MCF 10A (cell line): ENCODE measurements around the gene FUCA2. TPM values are rescaled to one million over a fixed set of nuclear protein-coding genes. Genes with fewer than 3 reads are reported as not detected.

Source experiments
- BruUV-seq: library from RNA; stranded (reverse); fragments of 400-500 nt; replicated peaks from 2 replicates; lab custom pipeline; 2021; lab: Mats Ljungman, UMichigan
- CTCF ChIA-PET: fragments of 300-600 bp; sonication (Branson Sonifier 250); formaldehyde crosslinking; extraction: SDS; loops from one replicate; lab custom pipeline; 2021; ENCODE audit warnings: antibody characterized with exemption, inconsistent platforms; lab: Yijun Ruan, JAX
- POLR2A ChIA-PET: fragments of 300-600, 350-650 bp; sonication (Branson Sonifier 250); formaldehyde crosslinking; extraction: SDS; loops from one replicate; lab custom pipeline; 2020; ENCODE audit warnings: antibody characterized with exemption, inconsistent platforms; lab: Yijun Ruan, JAX
- DNase-seq: peaks from one replicate; pipeline ENCODE4 v3.0.0-alpha.2; 2018; ENCODE audit not compliant: unreplicated experiment
- H3K27ac Mint-ChIP-seq: one replicate; pipeline ENCODE4 v1.8.0; 2022; ENCODE audit warnings: mild to moderate bottlenecking, low read depth, mixed read lengths; ENCODE audit not compliant: unreplicated experiment
- H3K27me3 Mint-ChIP-seq: one replicate; pipeline ENCODE4 v1.8.0; 2022; ENCODE audit warnings: mixed read lengths; ENCODE audit not compliant: insufficient read depth, unreplicated experiment
- H3K36me3 Mint-ChIP-seq: one replicate; pipeline ENCODE4 v1.8.0; 2022; ENCODE audit warnings: mild to moderate bottlenecking, moderate library complexity, mixed read lengths; ENCODE audit not compliant: insufficient read depth, unreplicated experiment
- H3K4me1 Mint-ChIP-seq: one replicate; pipeline ENCODE4 v1.8.0; 2022; ENCODE audit warnings: mixed read lengths; ENCODE audit not compliant: insufficient read depth, unreplicated experiment
- H3K4me3 Mint-ChIP-seq: one replicate; pipeline ENCODE4 v1.8.0; 2022; ENCODE audit warnings: mild to moderate bottlenecking, moderate library complexity, mixed read lengths; ENCODE audit not compliant: unreplicated experiment
- H3K9me3 Mint-ChIP-seq: one replicate; pipeline ENCODE4 v1.8.0; 2022; ENCODE audit warnings: mixed read lengths; ENCODE audit not compliant: unreplicated experiment
- CTCF ChIP-seq: fragments of 200-600 bp; IDR thresholded peaks from one replicate; pipeline ENCODE4 v1.8.0; 2022; ENCODE audit warnings: antibody characterized with exemption, mild to moderate bottlenecking; ENCODE audit not compliant: unreplicated experiment
- intact Hi-C: fragments of 100-400 bp; cut with micrococcal nuclease; formaldehyde crosslinking; loops from 2 replicates; pipeline ENCODE4 v1.14.1; 2022
- total RNA-seq: library from RNA; stranded (reverse); gene quantifications from 2 replicates; pipeline ENCODE4 v1.2.3, GENCODE V29; 2022

Gene FUCA2
- total RNA-seq, 1 experiment from 2014 or later, result 54.8 TPM

- H3K27ac Mint-ChIP-seq, result no peak overlapping the region
- no peaks in the 10 kb centered on the region for H3K9me3 Mint-ChIP-seq
- no TSS peak for BruUV-seq
- no peak overlapping the region for H3K4me3 Mint-ChIP-seq
- ChIA-PET POLR2A (interaction anchor here (0.7 kb wide), 1 partner anchor 1139 kb away, joined by 3 read pairs; no protein-coding TSS in a partner anchor), CTCF (no interaction called here)
- H3K36me3 Mint-ChIP-seq, result no peaks in the 10 kb centered on the region
- H3K27me3 Mint-ChIP-seq, result no peaks in the 10 kb centered on the region
- TF ChIP-seq CTCF, result no peak
- DNase-seq, result no peak
- no peaks in the 10 kb centered on the region for H3K4me1 Mint-ChIP-seq
- intact Hi-C loops, result no loop called here
Measured at GRCh38 chr6:143531720-143532499, 20.4 kb upstream of the FUCA2 start.

- Mint-ChIP-seq H3K27ac (no peak overlapping the region), H3K36me3 (no peaks in the 10 kb centered on the region), H3K9me3 (no peaks in the 10 kb centered on the region), H3K4me3 (no peak overlapping the region), H3K4me1 (no peaks in the 10 kb centered on the region), H3K27me3 (no peaks in the 10 kb centered on the region)
- POLR2A ChIA-PET, result no interaction called here
- CTCF ChIA-PET, result interaction anchor here (1.2 kb wide), 1 partner anchor 16 kb away, joined by 4 read pairs; no protein-coding TSS in a partner anchor
- no peak for TF ChIP-seq CTCF
- no peak for DNase-seq
- intact Hi-C loops, result no loop called here
- BruUV-seq, result no TSS peak
Measured at GRCh38 chr6:143529095-143529494, 17.6 kb upstream of the FUCA2 start.

DNA sequence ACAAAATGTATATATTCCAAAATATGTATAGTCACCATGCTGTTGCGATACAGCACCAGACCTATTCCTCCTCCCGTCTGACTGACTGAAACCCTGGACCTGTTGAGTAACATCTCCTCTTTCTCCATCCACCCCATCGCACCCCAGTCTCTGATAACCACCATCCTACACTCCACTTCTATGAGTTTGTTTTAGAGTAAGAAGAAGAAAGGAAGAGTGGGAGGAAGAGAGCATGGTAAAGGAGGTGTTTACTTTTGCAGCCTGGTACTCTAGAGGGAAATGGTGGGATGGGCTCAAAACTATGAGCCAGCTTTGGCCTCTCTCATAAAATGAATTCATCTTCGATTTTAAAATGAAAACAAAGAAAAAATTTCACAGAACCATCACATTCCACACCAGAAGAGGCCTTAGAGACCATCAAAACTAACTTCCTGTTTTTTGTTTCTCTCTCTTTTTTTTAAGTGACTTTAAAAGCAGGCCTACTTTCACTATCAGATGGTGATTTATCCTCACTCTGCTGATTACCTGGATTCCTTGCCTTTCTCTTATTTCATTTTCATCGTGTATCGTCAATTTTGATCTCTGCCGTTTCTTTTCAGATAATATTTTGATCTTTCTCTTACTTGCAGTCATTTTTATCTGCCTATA, 16.8 kb upstream of the FUCA2 start:
- Mint-ChIP-seq H3K9me3 (no peaks in the 10 kb centered on the region), H3K4me1 (no peaks in the 10 kb centered on the region), H3K27ac (no peak overlapping the region), H3K4me3 (no peak overlapping the region), H3K36me3 (no peaks in the 10 kb centered on the region), H3K27me3 (no peaks in the 10 kb centered on the region)
- intact Hi-C loops, result no loop called here
- ChIA-PET POLR2A (no interaction called here), CTCF (interaction anchor here (1.2 kb wide), 1 partner anchor 15 kb away, joined by 4 read pairs; no protein-coding TSS in a partner anchor)
- no peak for TF ChIP-seq CTCF
- BruUV-seq, result no TSS peak
- DNase-seq, result no peak

DNA sequence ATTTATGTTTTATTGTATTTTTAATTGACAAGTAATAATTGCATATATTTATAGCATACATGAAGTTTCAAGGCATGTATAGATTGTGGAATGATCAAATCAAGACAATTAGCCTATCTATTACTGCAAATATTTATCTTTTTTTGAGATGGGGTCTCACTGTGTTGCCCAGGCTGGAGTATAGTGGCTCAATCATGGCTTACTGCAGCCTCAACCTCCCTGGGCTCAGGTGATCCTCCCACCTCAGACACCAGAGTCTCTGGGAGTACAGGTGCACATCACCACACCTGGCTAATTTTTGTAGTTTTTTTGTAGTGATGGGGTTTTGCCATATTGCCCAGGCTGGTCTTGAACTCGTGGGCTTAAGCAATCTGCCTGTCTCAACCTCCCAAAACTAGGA, 16.2 kb upstream of the FUCA2 start:
- POLR2A ChIA-PET, result no interaction called here
- CTCF ChIA-PET, result no interaction called here
- no peaks in the 10 kb centered on the region for H3K9me3 Mint-ChIP-seq
- TF ChIP-seq CTCF, result no peak
- no peak for DNase-seq
- no peaks in the 10 kb centered on the region for H3K4me1 Mint-ChIP-seq
- H3K27me3 Mint-ChIP-seq, result no peaks in the 10 kb centered on the region
- H3K36me3 Mint-ChIP-seq, result no peaks in the 10 kb centered on the region
- peak overlapping the region; percentile 44 for H3K27ac Mint-ChIP-seq
- intact Hi-C loops, result no loop called here
- BruUV-seq, result no TSS peak
- no peak overlapping the region for H3K4me3 Mint-ChIP-seq
